Calu3 (cell line): ENCODE data around the gene PCDHB4. TPM values are rescaled to one million over a fixed set of nuclear protein-coding genes. Genes with fewer than 3 reads are reported as not detected.
"Not testable (repeated sequence)": the region's sequence is repeated elsewhere in the genome, so short reads cannot be mapped to it uniquely, and the experiment has no call there.

ENCODE experiments used
- BruUV-seq: library from RNA; stranded (reverse); fragments of 400-500 nt; replicated peaks from 2 replicates; lab custom pipeline; 2021; lab: Mats Ljungman, UMichigan
- CTCF ChIA-PET: fragments of 300-600 bp; sonication (Branson Sonifier 250); formaldehyde crosslinking; loops from one replicate; lab custom pipeline; 2022; ENCODE audit warnings: antibody characterized with exemption; lab: Charles Lee
- DNase-seq: peaks from one replicate; pipeline ENCODE4 v3.0.0; 2022
- H3K27ac Mint-ChIP-seq: one replicate; pipeline ENCODE4 v1.8.0; 2022; ENCODE audit warnings: mixed read lengths; ENCODE audit not compliant: unreplicated experiment
- H3K27me3 Mint-ChIP-seq: one replicate; pipeline ENCODE4 v1.8.0; 2022; ENCODE audit warnings: mixed read lengths; ENCODE audit not compliant: unreplicated experiment
- H3K36me3 Mint-ChIP-seq: one replicate; pipeline ENCODE4 v1.8.0; 2022; ENCODE audit warnings: mild to moderate bottlenecking, moderate library complexity, mixed read lengths; ENCODE audit not compliant: insufficient read depth, unreplicated experiment
- H3K4me1 Mint-ChIP-seq: one replicate; pipeline ENCODE4 v1.8.0; 2022; ENCODE audit warnings: mild to moderate bottlenecking, low read depth, mixed read lengths; ENCODE audit not compliant: unreplicated experiment
- H3K4me3 Mint-ChIP-seq: one replicate; pipeline ENCODE4 v1.8.0; 2022; ENCODE audit warnings: mild to moderate bottlenecking, low read depth, moderate library complexity, mixed read lengths; ENCODE audit not compliant: unreplicated experiment
- H3K9me3 Mint-ChIP-seq: one replicate; pipeline ENCODE4 v1.8.0; 2022; ENCODE audit warnings: low read depth, mixed read lengths; ENCODE audit not compliant: unreplicated experiment
- CTCF ChIP-seq: fragments of 200-600 bp; IDR thresholded peaks from one replicate; pipeline ENCODE4 v1.8.0; 2022; ENCODE audit warnings: antibody characterized with exemption; ENCODE audit not compliant: unreplicated experiment
- intact Hi-C: fragments of 100-400 bp; cut with micrococcal nuclease; formaldehyde crosslinking; loops from one replicate; pipeline ENCODE4 v1.10.0; 2022; ENCODE audit not compliant: unreplicated experiment
- total RNA-seq: library from RNA; stranded (reverse); gene quantifications from 2 replicates; pipeline ENCODE4 v1.2.3, GENCODE V29; 2022

Gene PCDHB4
- total RNA-seq, 1 experiment from 2014 or later = not detected

GRCh38 chr5:141121985-141122384 lies 367 bp downstream of the PCDHB4 start:
- intact Hi-C loops = no loop called here
- Mint-ChIP-seq H3K27me3 (no peaks in the 10 kb centered on the region), H3K9me3 (peaks cover 7% of the 10 kb centered on the region), H3K4me1 (no peaks in the 10 kb centered on the region), H3K27ac (no peak overlapping the region), H3K4me3 (no peak overlapping the region), H3K36me3 (no peaks in the 10 kb centered on the region)
- no TSS peak for BruUV-seq
- TF ChIP-seq CTCF = no peak
- no peak for DNase-seq
- CTCF ChIA-PET = no interaction called here

- DNase-seq, H3K27ac Mint-ChIP-seq, BruUV-seq, H3K36me3 Mint-ChIP-seq, H3K27me3 Mint-ChIP-seq, intact Hi-C loops, H3K9me3 Mint-ChIP-seq, CTCF ChIA-PET, H3K4me1 Mint-ChIP-seq, H3K4me3 Mint-ChIP-seq: not testable (repeated sequence)
Measured at GRCh38 chr5:141123396-141124135, 1.9 kb downstream of the PCDHB4 start.

- TF ChIP-seq CTCF = no peak
- H3K27me3 Mint-ChIP-seq = no peaks in the 10 kb centered on the region
- H3K27ac Mint-ChIP-seq = no peak overlapping the region
- DNase-seq = no peak
- H3K9me3 Mint-ChIP-seq = peaks cover 7% of the 10 kb centered on the region
- H3K4me1 Mint-ChIP-seq = no peaks in the 10 kb centered on the region
- CTCF ChIA-PET = no interaction called here
- no TSS peak for BruUV-seq
- intact Hi-C loops = no loop called here
- H3K36me3 Mint-ChIP-seq = no peaks in the 10 kb centered on the region
- no peak overlapping the region for H3K4me3 Mint-ChIP-seq
Measured at GRCh38 chr5:141127305-141127704, 5.7 kb downstream of the PCDHB4 start.

GRCh38 chr5:141135030-141135717 lies 13.6 kb downstream of the PCDHB4 start, which contains the start of gene PCDHB5:
PCDHB5 (plus strand) TSS chr5:141135206; CDS start chr5:141135435, 229 bp downstream.
- Mint-ChIP-seq H3K9me3 (peaks cover 15% of the 10 kb centered on the region), H3K27ac (no peak within 1 kb of the TSS), H3K36me3 (no peaks in the 10 kb centered on the region), H3K4me3 (no peak within 1 kb of the TSS), H3K4me1 (no peaks in the 10 kb centered on the region), H3K27me3 (no peaks in the 10 kb centered on the region)
- intact Hi-C loops = no loop called here
- CTCF ChIA-PET = no interaction called here
- no peak for TF ChIP-seq CTCF
- BruUV-seq = no TSS peak
- DNase-seq = no peak
